Measurements from ENCODE around the gene THAP4.

THAP4 gene

DNA sequence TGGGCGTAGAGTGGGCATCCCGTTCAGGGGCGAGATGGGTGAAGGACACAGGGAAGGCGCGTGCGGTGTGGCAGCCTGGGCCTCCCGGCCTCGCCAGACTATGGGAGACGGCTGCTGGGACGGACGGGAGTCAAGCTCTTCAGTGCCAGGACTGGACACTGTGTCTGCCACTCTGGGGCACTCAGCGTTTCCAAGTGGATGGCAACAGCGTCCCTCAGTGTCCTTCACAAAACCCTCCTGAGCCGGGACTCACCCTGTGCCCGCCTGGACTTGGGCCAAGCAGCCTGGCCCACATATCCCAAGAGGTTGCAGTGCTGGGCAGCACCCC lies 94.7 kb downstream of the THAP4 start:
- no peak overlapping the region for H3K4me3 ChIP-seq (ENCODE audit: low read depth, low read length)

DNA sequence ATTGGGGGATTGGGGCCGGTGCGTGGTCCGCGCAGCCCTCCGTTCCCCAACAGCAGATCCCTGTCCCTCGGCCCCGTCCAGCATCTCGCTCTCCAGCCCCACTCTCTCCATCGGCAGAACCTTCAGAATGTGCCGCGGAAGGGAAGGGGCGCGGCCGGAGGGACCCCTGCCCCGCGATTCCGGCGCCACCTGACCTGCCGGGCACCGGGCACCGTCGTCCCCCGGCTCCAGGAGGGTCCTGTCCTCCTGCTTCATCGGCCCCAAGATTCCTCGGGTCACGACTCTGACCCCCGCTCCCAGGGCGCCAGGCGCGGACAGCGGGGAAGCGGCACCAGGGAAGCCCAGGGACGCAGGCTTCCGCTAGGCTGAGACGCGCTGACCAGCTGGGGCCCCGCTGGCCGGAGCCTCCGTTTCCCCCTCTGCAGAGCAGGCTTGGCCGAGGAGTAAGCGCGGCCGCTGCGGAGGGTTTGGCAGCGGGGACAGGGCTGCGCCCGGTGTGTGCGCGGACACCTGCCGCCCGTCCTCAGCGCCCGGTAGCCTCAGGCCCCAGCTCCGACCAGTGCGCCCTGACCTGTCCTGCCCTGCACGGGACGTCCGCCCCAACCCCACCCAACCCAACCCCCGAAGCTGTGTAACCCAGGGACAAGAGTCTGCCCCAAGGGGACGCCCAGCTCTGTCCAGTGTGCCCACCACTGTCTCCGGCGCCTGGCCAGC lies 95.2 kb downstream of the THAP4 start:
- TF ChIP-seq, protein P1, sequence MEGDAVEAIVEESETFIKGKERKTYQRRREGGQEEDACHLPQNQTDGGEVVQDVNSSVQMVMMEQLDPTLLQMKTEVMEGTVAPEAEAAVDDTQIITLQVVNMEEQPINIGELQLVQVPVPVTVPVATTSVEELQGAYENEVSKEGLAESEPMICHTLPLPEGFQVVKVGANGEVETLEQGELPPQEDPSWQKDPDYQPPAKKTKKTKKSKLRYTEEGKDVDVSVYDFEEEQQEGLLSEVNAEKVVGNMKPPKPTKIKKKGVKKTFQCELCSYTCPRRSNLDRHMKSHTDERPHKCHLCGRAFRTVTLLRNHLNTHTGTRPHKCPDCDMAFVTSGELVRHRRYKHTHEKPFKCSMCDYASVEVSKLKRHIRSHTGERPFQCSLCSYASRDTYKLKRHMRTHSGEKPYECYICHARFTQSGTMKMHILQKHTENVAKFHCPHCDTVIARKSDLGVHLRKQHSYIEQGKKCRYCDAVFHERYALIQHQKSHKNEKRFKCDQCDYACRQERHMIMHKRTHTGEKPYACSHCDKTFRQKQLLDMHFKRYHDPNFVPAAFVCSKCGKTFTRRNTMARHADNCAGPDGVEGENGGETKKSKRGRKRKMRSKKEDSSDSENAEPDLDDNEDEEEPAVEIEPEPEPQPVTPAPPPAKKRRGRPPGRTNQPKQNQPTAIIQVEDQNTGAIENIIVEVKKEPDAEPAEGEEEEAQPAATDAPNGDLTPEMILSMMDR (IDR thresholded peaks at IDR 0.05; ENCODE audit: insufficient read depth, low read depth, low read length, missing control alignments) = no peak
- DNase-seq (ENCODE audit: low read depth) = no peak
- H3K4me3 ChIP-seq (ENCODE audit: low read depth, low read length) = no peak overlapping the region

More for the DNA sequence above, 94.7 kb downstream of the THAP4 start:
- TF ChIP-seq, protein P1 (IDR thresholded peaks at IDR 0.05; ENCODE audit: insufficient read depth, low read depth, low read length, missing control alignments) = no peak
- DNase-seq (ENCODE audit: low read depth) = no peak

DNA sequence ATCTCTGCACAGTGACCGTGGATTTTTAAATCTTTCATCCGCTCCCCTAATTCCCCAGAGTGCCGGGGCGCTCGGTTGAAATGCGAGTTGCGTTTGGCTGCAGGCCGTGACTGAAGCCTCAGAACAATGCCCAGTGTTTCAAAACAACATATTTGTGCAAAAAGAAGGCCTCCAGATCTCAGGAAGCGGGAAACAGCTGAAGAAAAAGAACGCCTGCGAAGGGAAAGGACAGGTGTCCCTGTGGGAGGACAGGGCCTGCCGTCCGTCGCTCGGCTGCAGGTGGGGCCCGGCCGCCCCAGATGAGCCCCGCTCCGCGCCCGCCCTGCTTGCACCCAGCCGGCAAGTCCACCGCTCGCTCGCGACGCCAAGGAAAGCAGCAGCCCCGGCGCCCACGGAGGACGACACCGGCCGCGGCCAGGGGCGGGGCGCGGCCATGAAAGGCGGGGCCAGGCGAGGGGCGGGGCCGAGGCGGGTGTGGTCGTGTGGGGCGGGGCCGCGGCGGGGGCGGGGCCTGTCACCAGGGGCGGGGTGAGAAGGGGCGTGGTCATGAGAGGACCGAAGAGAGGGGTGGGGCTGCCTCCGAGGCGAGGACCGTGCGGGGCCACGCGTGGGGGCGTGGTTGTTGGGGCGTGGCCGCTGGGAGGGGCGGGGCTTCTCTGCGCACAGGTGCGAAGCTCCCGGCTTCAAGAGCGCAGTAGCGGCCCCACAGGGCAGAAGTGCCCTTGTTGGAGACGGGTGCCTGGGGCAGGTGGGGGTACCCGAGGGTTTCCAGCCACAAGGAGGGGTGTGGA lies 96.0 kb downstream of the THAP4 start:
- TF ChIP-seq, protein P1 (IDR thresholded peaks at IDR 0.05; ENCODE audit: insufficient read depth, low read depth, low read length, missing control alignments) = no peak
- peak; percentile 73 for DNase-seq (ENCODE audit: low read depth)
- H3K4me3 ChIP-seq (ENCODE audit: low read depth, low read length) = peak overlapping the region; percentile 22; the same call in 1 of the 2 replicates

DNA sequence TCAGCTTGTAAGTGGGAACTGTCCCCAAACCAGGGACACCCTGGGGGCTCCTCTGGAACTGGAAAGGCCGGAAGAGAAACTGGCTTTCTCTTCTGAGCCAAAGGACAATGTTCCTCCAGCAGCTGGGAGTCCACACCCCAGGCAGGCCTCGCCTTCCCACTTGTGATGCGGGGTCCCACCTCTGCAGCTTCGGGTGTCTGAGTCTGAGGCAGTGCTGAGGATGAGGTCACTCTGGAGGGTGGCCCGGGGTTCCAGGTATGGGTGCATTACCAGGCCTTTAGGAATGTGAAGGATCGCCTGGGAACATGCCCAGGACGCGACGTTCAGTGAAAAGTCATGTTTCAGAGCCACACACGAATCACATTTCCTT lies 96.6 kb downstream of the THAP4 start:
- DNase-seq (ENCODE audit: low read depth) = no peak
- H3K4me3 ChIP-seq (ENCODE audit: low read depth, low read length) = no peak overlapping the region
- TF ChIP-seq, protein P1 (IDR thresholded peaks at IDR 0.05; ENCODE audit: insufficient read depth, low read depth, low read length, missing control alignments) = no peak

DNA sequence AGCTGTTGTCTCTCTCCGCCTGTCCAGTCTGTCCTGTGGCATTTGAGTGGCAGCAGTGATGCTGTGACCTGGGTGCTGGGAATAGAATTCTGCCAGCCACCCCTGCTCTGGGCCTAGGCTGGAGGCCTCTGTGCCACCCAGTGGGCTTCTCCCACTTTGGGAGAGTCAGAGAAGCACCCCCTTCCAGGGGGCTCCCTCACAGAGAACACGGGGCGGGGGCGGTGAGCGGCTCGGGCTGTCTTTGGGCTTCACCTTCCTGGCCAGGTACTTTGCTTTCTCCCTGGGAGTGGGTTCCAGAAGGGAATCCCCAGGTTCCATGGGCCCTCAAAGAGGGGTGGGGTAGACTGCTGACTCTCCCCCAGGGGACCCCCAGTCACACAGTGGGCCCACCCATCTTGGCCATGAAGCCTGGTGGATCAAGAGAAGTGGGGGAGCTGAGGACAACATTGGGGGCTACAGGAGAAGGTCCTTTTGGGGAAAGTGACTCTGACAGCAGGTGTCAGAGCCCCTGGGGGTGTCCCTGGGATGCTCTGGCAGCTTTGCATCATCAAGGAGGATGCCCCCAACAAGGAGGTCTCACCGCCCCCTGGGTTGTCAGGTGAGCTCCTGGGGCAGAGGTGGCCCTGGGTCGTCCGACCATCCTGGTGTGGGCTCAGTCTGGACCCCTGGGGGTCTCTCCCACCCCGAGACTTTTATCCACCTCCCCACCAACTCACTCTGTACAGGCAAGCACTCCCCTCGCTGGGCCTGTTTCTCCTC lies 97.2 kb downstream of the THAP4 start:
- TF ChIP-seq, protein P1 (IDR thresholded peaks at IDR 0.05; ENCODE audit: insufficient read depth, low read depth, low read length, missing control alignments) = no peak
- no peak overlapping the region for H3K4me3 ChIP-seq (ENCODE audit: low read depth, low read length)
- no peak for DNase-seq (ENCODE audit: low read depth)

DNA sequence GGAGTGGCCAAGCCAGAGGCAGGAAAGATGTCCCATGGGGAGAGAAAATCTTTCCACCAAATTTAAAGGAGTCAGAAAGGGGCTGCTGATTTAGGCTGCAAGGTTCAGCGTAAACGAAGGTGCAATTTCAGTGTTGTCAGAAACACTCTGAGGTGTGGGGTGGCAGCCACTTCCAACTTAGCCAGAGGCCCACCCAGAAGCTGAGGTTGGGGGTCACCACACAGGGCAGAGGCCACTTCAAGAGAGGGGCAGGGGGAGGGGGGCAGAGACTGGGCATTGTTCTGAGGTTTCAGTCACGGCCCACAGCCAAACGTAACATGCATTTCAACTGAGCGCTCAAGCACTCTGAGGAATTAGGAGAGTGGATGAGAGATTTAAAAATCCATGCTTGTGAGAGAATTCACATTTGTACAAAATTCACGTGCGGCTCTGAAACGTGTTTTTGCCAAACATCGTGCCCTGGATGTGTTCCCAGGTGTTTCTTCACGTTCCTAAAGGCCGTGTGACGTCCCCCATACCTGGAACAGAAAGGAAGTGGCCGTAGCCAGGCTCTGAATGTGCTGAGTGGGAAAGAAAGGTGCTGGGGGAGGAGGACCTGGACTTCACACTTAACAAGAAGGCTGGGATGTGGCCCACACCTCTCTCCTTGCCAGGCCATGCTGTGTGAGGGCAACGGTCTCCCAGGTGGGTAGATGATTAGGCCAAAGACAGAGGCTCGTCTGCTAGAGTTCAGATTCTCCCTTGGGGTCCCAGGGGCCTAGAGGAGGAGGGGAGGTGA lies 97.9 kb downstream of the THAP4 start:
- no peak for DNase-seq (ENCODE audit: low read depth)
- no peak overlapping the region for H3K4me3 ChIP-seq (ENCODE audit: low read depth, low read length)
- TF ChIP-seq, protein P1 (IDR thresholded peaks at IDR 0.05; ENCODE audit: insufficient read depth, low read depth, low read length, missing control alignments) = no peak

Data from GM12865 (cell line).